ENCODE data around the gene SLC6A8. TPM values are rescaled to one million over a fixed set of nuclear protein-coding genes. Genes with fewer than 3 reads are reported as not detected.
A peak's percentile ranks its signal among the peaks of the same experiment; 100 is the strongest.
"Not testable (repeated sequence)": the region's sequence is repeated elsewhere in the genome, so short reads cannot be mapped to it uniquely, and the experiment has no call there.

The SLC6A8 gene
- total and polyA plus RNA-seq, 2 experiments from 2014 or later = 29.0 to 35.8 TPM

- no peaks in the 10 kb centered on the region for H3K36me3 ChIP-seq
- no peaks in the 10 kb centered on the region for H3K9me3 ChIP-seq (ENCODE audit: low read depth)
- no peak for TF ChIP-seq CTCF (IDR thresholded peaks at IDR 0.05; ENCODE audit: low read depth, low read length)
- H3K4me3 ChIP-seq = no peak overlapping the region
- peaks cover 16% of the 10 kb centered on the region for H3K4me1 ChIP-seq (ENCODE audit: low read depth)
- DNase-seq (ENCODE audit: low read depth in 1 of 2, low spot score in 1 of 2) = no peak
- no peak overlapping the region for H3K27ac ChIP-seq
- H3K27me3 ChIP-seq = no peaks in the 10 kb centered on the region
Observed at GRCh38 chrX:153728951-153729631, 41.4 kb downstream of the SLC6A8 start.

- H3K4me3 ChIP-seq; DNase-seq (ENCODE audit: low read depth in 1 of 2, low spot score in 1 of 2); H3K36me3 ChIP-seq; H3K27me3 ChIP-seq; H3K27ac ChIP-seq; H3K9me3 ChIP-seq (ENCODE audit: low read depth): not testable (repeated sequence)
- peaks cover 13% of the 10 kb centered on the region for H3K4me1 ChIP-seq (ENCODE audit: low read depth)
Observed at GRCh38 chrX:153730115-153730514, 42.4 kb downstream of the SLC6A8 start.

GRCh38 chrX:153731117-153731844, 43.6 kb downstream of the SLC6A8 start:
- H3K4me3 ChIP-seq = no peak overlapping the region
- no peaks in the 10 kb centered on the region for H3K9me3 ChIP-seq (ENCODE audit: low read depth)
- H3K4me1 ChIP-seq (ENCODE audit: low read depth) = peaks cover 6% of the 10 kb centered on the region
- H3K27me3 ChIP-seq = no peaks in the 10 kb centered on the region
- DNase-seq (ENCODE audit: low read depth in 1 of 2, low spot score in 1 of 2) = peak in 1 of 2 donors; percentile 63
- H3K27ac ChIP-seq = no peak overlapping the region
- no peak for TF ChIP-seq CTCF (IDR thresholded peaks at IDR 0.05; ENCODE audit: low read depth, low read length)
- H3K36me3 ChIP-seq = no peaks in the 10 kb centered on the region

- H3K27me3 ChIP-seq = no peaks in the 10 kb centered on the region
- TF ChIP-seq CTCF (IDR thresholded peaks at IDR 0.05; ENCODE audit: low read depth, low read length) = no peak
- no peak overlapping the region for H3K4me3 ChIP-seq
- no peak overlapping the region for H3K27ac ChIP-seq
- no peak for DNase-seq (ENCODE audit: low read depth in 1 of 2, low spot score in 1 of 2)
- H3K4me1 ChIP-seq (ENCODE audit: low read depth) = peaks cover 3% of the 10 kb centered on the region
- H3K36me3 ChIP-seq = no peaks in the 10 kb centered on the region
- no peaks in the 10 kb centered on the region for H3K9me3 ChIP-seq (ENCODE audit: low read depth)
Observed at GRCh38 chrX:153731845-153732215, 44.1 kb downstream of the SLC6A8 start.

GRCh38 chrX:153732401-153732800, 44.7 kb downstream of the SLC6A8 start:
- no peaks in the 10 kb centered on the region for H3K4me1 ChIP-seq (ENCODE audit: low read depth)
- H3K36me3 ChIP-seq = no peaks in the 10 kb centered on the region
- TF ChIP-seq CTCF (IDR thresholded peaks at IDR 0.05; ENCODE audit: low read depth, low read length) = no peak
- no peak for DNase-seq (ENCODE audit: low read depth in 1 of 2, low spot score in 1 of 2)
- no peaks in the 10 kb centered on the region for H3K27me3 ChIP-seq
- no peak overlapping the region for H3K4me3 ChIP-seq
- H3K27ac ChIP-seq = no peak overlapping the region
- H3K9me3 ChIP-seq (ENCODE audit: low read depth) = no peaks in the 10 kb centered on the region

- H3K27me3 ChIP-seq = no peaks in the 10 kb centered on the region
- H3K27ac ChIP-seq = no peak overlapping the region
- no peaks in the 10 kb centered on the region for H3K9me3 ChIP-seq (ENCODE audit: low read depth)
- DNase-seq (ENCODE audit: low read depth in 1 of 2, low spot score in 1 of 2) = no peak
- no peak for TF ChIP-seq CTCF (IDR thresholded peaks at IDR 0.05; ENCODE audit: low read depth, low read length)
- H3K4me1 ChIP-seq (ENCODE audit: low read depth) = no peaks in the 10 kb centered on the region
- no peak overlapping the region for H3K4me3 ChIP-seq
- no peaks in the 10 kb centered on the region for H3K36me3 ChIP-seq
Observed at GRCh38 chrX:153733651-153734240, 46.0 kb downstream of the SLC6A8 start.
